Endothelial cell of umbilical vein (primary cell): Measurements from ENCODE around the gene NRXN3. TPM values are rescaled to one million over a fixed set of nuclear protein-coding genes. Genes with fewer than 3 reads are reported as not detected.
"Not testable (repeated sequence)": the region's sequence is repeated elsewhere in the genome, so short reads cannot be mapped to it uniquely, and the experiment has no call there.

Experiments used
- BruUV-seq: library from RNA; stranded (reverse); fragments of 400-500 nt; replicated peaks from 2 replicates; lab custom pipeline; 2021; lab: Mats Ljungman, UMichigan
- CTCF ChIA-PET: fragments of 300-600, 350-600 bp; sonication (Branson Sonifier 250); formaldehyde crosslinking; loops from one replicate; lab custom pipeline; 2021; ENCODE audit warnings: antibody characterized with exemption, inconsistent platforms; lab: Charles Lee
- POLR2A ChIA-PET: fragments of 300-600, 350-600 bp; sonication (Branson Sonifier 250); formaldehyde crosslinking; loops from one replicate; lab custom pipeline; 2021; ENCODE audit warnings: antibody characterized with exemption, inconsistent platforms; lab: Charles Lee
- DNase-seq: peaks from one replicate; pipeline ENCODE4 v3.0.0-alpha.2; 2011; ENCODE audit warnings: low read depth, low spot score
- FAIRE-seq: peaks from 2 replicates; lab custom pipeline; 2011; peaks lifted over from hg19 to GRCh38; lab: Jason Lieb, UNC
- H2AFZ ChIP-seq: 2 replicates; pipeline ENCODE4 v1.6.0; 2012; ENCODE audit warnings: low read depth, low read length, control low read depth, inconsistent platforms
- H3K27ac ChIP-seq: 2 replicates; pipeline ENCODE4 v1.5.1; 2011; ENCODE audit warnings: low read depth, mild to moderate bottlenecking, control low read depth, low read length, moderate library complexity; ENCODE audit not compliant: insufficient read depth
- H3K27me3 ChIP-seq, 2 experiments: 2 replicates each; pipeline versions ENCODE4 v1.6.0 to v1.6.1; 2011; ENCODE audit warnings: low read length in 2 of 2, mixed read lengths in 1 of 2; ENCODE audit not compliant: control insufficient read depth in 2 of 2, insufficient read depth in 2 of 2
- H3K36me3 ChIP-seq, 2 experiments: 2 replicates in 1 of 2; 3 replicates in 1 of 2; pipeline ENCODE4 v1.5.1; 2011; ENCODE audit warnings: low read length in 2 of 2, mild to moderate bottlenecking in 1 of 2, moderate library complexity in 1 of 2; ENCODE audit not compliant: control insufficient read depth in 2 of 2, insufficient read depth in 2 of 2; ENCODE audit errors: extremely low read depth in 1 of 2
- H3K4me1 ChIP-seq: 3 replicates; pipeline ENCODE4 v1.5.1; 2011; ENCODE audit warnings: mild to moderate bottlenecking, low read length; ENCODE audit not compliant: control insufficient read depth, insufficient read depth; ENCODE audit errors: extremely low read depth
- H3K4me2 ChIP-seq: 2 replicates; pipeline ENCODE4 v1.6.1; 2011; ENCODE audit warnings: low read length, control low read depth, mixed read lengths; ENCODE audit not compliant: insufficient read depth
- H3K4me3 ChIP-seq, 3 experiments: fragments of 200-600 bp in 1 of 3; sonication (generic), shearing (Covaris generic) in 1 of 3; replicated peaks in 1 of 3; 2 replicates each; pipeline ENCODE4 v1.5.1; 2011 to 2016; ENCODE audit warnings: control low read depth in 3 of 3, low read length in 3 of 3, mild to moderate bottlenecking in 2 of 3, inconsistent platforms in 1 of 3, low read depth in 1 of 3, moderate library complexity in 1 of 3; ENCODE audit not compliant: insufficient read depth in 1 of 3
- H3K79me2 ChIP-seq: 2 replicates; pipeline ENCODE4 v1.6.0; 2012; ENCODE audit warnings: low read length, inconsistent platforms; ENCODE audit not compliant: control insufficient read depth, insufficient read depth
- H3K9ac ChIP-seq: replicated peaks from 2 replicates; pipeline ENCODE3; 2011; ENCODE audit warnings: low read length, control low read depth; ENCODE audit not compliant: insufficient read depth; ENCODE audit errors: extremely low read depth
- H3K9me1 ChIP-seq: replicated peaks from 3 replicates; pipeline ENCODE4 v1.6.0; 2011; ENCODE audit warnings: mild to moderate bottlenecking, low read length; ENCODE audit not compliant: control insufficient read depth, insufficient read depth; ENCODE audit errors: extremely low read depth
- H3K9me3 ChIP-seq: replicated peaks from 2 replicates; pipeline ENCODE4 v1.5.1; 2012; ENCODE audit warnings: low read length, inconsistent platforms; ENCODE audit not compliant: control insufficient read depth, insufficient read depth
- H4K20me1 ChIP-seq: replicated peaks from 2 replicates; pipeline ENCODE3; 2011; ENCODE audit warnings: mild to moderate bottlenecking, low read length; ENCODE audit not compliant: control insufficient read depth, insufficient read depth; ENCODE audit errors: extremely low read depth
- EZH2 ChIP-seq: IDR thresholded peaks from 2 replicates; pipeline ENCODE4 v1.6.1; 2012; ENCODE audit warnings: borderline replicate concordance, low read depth, mild to moderate bottlenecking, moderate library complexity, low read length, inconsistent platforms; ENCODE audit not compliant: severe bottlenecking
- GATA2 ChIP-seq: IDR thresholded peaks from 2 replicates; pipeline ENCODE4 v1.7.0; 2011; ENCODE audit warnings: low read depth, mild to moderate bottlenecking, moderate library complexity, mixed read lengths, low read length; ENCODE audit not compliant: insufficient read length, insufficient read depth
- JUN ChIP-seq: IDR thresholded peaks from 2 replicates; pipeline ENCODE4 v1.6.1; 2011; ENCODE audit warnings: borderline replicate concordance, low read depth; ENCODE audit not compliant: insufficient read length, insufficient read depth
- MYC ChIP-seq: IDR thresholded peaks from one replicate; pipeline ENCODE4 v1.6.1; 2011; ENCODE audit warnings: mild to moderate bottlenecking, low read depth, low read length
- POLR2A ChIP-seq: IDR thresholded peaks from 2 replicates; pipeline ENCODE4 v1.6.1; 2012; ENCODE audit warnings: low read depth, mild to moderate bottlenecking, control low read depth, low read length
- dilution Hi-C: fragments of 300-500 bp; cut with MboI; formaldehyde crosslinking; loops from one replicate; pipeline ENCODE4 v1.15.0; 2019; ENCODE audit warnings: low sequenced_read_pairs; ENCODE audit not compliant: extremely low pct_ligation_motif_present
- intact Hi-C: fragments of 100-400 bp; cut with micrococcal nuclease; formaldehyde crosslinking; loops from one replicate; pipeline ENCODE4 v1.10.0; 2022
- polyA plus RNA-seq, 4 experiments: library from polyadenylated mRNA; depleted of rRNA in 3 of 4; stranded (reverse) in 3 of 4; unstranded in 1 of 4; fragments of >200 nt; gene quantifications; 2 replicates each; pipeline versions ENCODE4 v1.2.1 to v1.2.3, GENCODE V29; 2011 to 2012; ENCODE audit warnings: missing spikeins in 1 of 4
- total RNA-seq: library from RNA; stranded (reverse); gene quantifications from 2 replicates; pipeline ENCODE4 v1.2.3, GENCODE V29; 2021
- TF ChIP-seq, protein P1 (sequence below): IDR thresholded peaks from 2 replicates; pipeline ENCODE4 v1.6.1; 2011; ENCODE audit not compliant: insufficient read depth, insufficient read length
- TF ChIP-seq, protein P2 (sequence below), 2 donors: IDR thresholded peaks; 1 replicate in 1 of 2; 2 replicates in 1 of 2; pipeline ENCODE4 v1.5.1; 2011; ENCODE audit warnings: low read length in 2 of 2, mild to moderate bottlenecking in 2 of 2, moderate library complexity in 2 of 2, control low read depth in 1 of 2, inconsistent platforms in 1 of 2, low read depth in 1 of 2; ENCODE audit not compliant: insufficient read depth in 1 of 2; ENCODE audit errors: extremely low read depth in 1 of 2

Gene NRXN3
- total and polyA plus RNA-seq, 2 donors (not counting 3 experiments of a cell fraction or from before 2014, with no cell fraction given), result 0.72 to 4.2 TPM

DNA sequence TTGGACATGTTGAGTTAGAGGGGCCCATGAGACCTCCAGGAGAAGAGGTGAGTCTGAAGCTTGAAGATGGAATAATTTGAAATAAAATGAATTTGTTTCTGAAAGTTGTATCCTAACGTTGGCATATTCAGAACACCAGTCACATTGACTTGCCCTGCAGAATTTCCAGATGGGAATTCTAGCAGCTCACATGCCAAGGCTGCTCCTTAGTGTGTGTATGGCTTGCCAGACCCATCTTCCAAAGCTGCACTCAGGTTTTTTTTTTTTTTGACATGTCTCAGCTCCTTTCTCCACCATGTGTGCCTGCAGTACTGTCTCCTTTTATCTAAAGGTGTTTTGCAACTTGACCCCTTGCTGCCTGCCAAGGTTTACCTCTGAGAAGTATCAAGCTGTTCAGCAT is 261.9 kb downstream of the NRXN3 start:
- Histone ChIP-seq H3K79me2 (no peaks in the 10 kb centered on the region), H3K9ac (no peak overlapping the region), H2AFZ (no peak overlapping the region), H3K4me3 (no peak overlapping the region), H3K27me3 (no peaks in the 10 kb centered on the region), H3K36me3 (no peaks in the 10 kb centered on the region), H4K20me1 (no peaks in the 10 kb centered on the region), H3K4me1 (no peaks in the 10 kb centered on the region), H3K27ac (no peak overlapping the region), H3K4me2 (no peak overlapping the region), H3K9me3 (no peaks in the 10 kb centered on the region), H3K9me1 (no peaks in the 10 kb centered on the region)
- intact Hi-C loops (no loop called here), dilution Hi-C loops (no loop called here)
- ChIA-PET POLR2A (no interaction called here), CTCF (no interaction called here)
- DNase-seq (no peak), FAIRE-seq (no peak)
- TF ChIP-seq MYC (no peak), EZH2 (no peak), JUN (no peak), POLR2A (no peak), GATA2 (no peak)
- TF ChIP-seq, protein P1, sequence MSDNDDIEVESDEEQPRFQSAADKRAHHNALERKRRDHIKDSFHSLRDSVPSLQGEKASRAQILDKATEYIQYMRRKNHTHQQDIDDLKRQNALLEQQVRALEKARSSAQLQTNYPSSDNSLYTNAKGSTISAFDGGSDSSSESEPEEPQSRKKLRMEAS, result no peak
- TF ChIP-seq, protein P2, sequence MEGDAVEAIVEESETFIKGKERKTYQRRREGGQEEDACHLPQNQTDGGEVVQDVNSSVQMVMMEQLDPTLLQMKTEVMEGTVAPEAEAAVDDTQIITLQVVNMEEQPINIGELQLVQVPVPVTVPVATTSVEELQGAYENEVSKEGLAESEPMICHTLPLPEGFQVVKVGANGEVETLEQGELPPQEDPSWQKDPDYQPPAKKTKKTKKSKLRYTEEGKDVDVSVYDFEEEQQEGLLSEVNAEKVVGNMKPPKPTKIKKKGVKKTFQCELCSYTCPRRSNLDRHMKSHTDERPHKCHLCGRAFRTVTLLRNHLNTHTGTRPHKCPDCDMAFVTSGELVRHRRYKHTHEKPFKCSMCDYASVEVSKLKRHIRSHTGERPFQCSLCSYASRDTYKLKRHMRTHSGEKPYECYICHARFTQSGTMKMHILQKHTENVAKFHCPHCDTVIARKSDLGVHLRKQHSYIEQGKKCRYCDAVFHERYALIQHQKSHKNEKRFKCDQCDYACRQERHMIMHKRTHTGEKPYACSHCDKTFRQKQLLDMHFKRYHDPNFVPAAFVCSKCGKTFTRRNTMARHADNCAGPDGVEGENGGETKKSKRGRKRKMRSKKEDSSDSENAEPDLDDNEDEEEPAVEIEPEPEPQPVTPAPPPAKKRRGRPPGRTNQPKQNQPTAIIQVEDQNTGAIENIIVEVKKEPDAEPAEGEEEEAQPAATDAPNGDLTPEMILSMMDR (IDR thresholded peaks at IDR 0.05; ENCODE audit: extremely low read depth in 1 of 2, insufficient read depth in 1 of 2, low read depth in 1 of 2, low read length in 2 of 2), result no peak
- BruUV-seq, result no TSS peak

DNA sequence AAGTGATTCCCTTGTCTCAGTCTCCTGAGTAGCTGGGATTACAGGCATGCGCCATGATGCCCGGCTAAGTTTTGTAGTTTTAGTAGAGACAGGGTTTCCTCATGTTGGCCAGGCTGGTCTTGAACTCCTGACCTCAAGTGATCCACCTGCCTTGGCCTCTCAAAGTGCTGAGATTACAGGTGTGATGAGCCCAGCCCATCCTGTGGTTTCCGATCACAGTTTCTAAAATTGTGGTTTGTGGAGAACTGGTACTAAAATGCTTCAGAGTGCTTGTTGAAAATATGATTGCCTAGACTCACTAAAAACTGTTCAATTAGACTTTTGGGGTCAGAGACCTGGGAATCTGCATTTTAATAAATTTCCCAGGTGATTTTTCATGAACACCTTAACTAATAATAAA is 267.3 kb downstream of the NRXN3 start:
- FAIRE-seq, BruUV-seq, H3K27me3 ChIP-seq, H4K20me1 ChIP-seq, intact Hi-C loops, H3K4me2 ChIP-seq, H3K4me1 ChIP-seq, H3K79me2 ChIP-seq, H3K9me1 ChIP-seq, CTCF ChIA-PET, H3K9me3 ChIP-seq, H3K9ac ChIP-seq, H3K27ac ChIP-seq, dilution Hi-C loops, H3K4me3 ChIP-seq, H2AFZ ChIP-seq, DNase-seq, POLR2A ChIA-PET, H3K36me3 ChIP-seq: not testable (repeated sequence)
